Measurements from ENCODE around the gene TAOK3.
"Not testable (repeated sequence)": the region's sequence is repeated elsewhere in the genome, so short reads cannot be mapped to it uniquely, and the experiment has no call there.

Gene TAOK3

DNA sequence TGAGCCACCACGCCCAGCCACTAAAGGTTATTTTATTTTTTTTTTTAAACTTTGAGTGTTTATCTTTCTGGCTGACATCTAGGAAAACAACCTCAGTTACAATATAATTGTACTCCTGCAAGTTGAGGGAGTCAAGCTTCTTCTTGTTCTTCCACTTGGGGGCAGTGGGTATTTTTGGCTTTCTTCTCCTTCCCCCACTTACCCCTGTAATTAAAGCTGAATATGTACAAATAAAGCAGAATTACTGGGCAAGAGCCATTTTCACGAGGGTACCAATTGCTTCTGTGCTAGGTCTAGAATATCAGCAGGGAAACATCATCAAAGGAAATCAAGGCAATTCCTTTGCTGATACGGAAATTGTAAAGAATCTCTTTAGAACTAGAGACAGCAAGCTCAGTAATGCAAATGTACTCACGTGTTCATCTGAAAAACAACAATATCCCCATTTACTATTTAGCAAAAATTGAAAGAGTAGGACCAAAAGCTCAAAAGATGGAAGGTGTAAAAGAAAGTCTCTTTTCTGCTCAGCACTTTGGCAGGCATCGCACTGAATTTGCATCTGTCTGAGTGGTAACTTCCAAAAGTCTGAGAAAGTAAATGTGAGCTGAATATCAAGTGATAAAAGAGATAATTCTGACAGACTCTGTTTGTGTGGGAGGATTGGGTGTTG lies 72.8 kb downstream of the TAOK3 start:
- DNase-seq = peak in 1 of 4 experiments; percentile 18

DNA sequence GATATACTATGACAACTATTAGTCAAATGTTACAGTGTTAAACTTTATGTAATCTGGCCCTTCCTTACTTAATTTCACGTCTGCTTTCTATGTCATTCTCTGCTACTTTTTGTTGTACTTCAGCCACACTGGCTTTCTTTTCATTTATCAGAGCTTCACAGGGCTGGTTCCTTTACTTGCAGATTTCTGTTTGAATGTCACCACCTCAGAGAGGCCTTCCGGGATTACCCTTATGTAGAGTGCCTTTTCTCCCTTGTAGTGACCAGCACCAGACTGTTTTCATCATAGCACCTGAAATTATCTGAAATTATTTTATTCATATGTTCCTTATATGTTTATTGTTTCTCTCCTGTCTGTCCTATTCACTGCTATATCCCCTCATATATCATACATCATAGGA lies 75.4 kb downstream of the TAOK3 start:
- DNase-seq = no peak

DNA sequence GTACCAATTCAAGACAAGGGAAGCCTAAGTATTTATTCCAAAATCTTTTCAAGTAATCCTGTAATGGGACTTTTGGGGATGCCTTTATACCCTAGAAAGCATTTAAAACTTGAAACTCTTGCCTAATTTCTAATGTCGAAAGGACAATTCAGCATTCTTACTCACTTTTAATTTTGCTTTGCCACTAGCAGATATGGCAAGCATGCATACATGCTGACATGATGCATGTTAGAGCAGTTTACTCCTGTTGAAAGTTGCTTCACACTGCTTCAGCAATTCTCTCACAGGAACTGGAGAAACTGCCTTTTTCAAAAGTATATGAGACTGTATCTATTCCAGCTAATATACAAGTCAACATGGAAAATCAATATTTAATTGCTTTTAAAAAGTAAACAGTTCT lies 79.9 kb downstream of the TAOK3 start:
- no peak for DNase-seq

DNA sequence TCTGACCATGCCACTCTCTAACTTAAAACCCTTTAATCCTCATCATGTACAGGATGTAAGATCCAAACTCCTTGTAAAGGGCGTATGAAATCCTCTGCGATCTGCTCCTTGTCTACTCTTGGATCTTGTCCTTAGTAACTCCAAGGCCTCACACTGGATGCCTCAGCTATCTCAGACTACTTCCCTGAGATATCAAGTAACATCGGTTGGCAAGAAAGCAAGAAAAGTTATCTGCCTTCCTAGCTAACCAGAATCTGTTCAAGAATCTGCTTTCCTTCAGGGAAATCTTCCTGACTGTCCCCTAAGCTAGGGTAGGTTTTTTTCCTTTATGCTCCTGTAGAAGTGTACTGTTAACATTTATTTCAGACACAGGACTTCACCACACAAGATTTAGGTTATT lies 82.6 kb downstream of the TAOK3 start:
- no peak for DNase-seq

DNA sequence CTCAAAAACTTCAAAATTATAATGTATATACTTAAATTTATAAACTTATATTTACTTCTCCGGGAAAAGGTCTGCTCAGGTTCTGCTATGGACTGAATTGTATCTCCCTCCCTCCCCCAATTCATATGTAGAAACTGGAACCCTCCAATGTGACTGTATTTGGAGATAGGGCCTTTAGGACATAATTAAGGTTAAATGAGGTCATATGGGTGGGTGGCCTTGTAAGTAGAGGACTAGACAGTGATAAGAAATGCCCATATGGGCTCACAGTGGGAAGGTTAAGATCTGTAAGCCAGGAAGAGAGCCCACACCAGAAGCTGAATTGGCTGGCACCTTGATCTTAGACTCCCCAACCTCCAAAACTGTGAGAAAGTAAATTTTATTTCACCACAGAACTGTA lies 84.5 kb downstream of the TAOK3 start:
- peak in 2 of 4 experiments; percentile 22 to 23 for DNase-seq

DNA sequence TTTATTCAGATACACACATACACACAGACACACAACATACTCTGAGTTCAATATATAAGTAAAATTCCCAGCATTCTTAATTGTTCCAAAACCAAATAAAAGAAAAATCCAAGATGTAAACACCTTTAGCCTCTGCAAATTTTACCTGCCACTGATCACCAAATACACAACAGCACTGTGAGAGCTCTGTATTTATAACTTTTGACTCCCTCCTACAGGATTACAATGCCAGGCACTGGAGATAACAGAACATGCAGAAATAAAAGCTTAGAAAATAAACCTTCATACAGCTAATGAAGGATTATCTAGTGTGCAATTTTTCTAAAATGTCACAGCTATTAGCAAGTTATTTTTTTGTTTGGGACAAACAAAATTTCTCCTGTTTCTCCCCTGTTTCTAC lies 85.0 kb downstream of the TAOK3 start:
- no peak for DNase-seq

DNA sequence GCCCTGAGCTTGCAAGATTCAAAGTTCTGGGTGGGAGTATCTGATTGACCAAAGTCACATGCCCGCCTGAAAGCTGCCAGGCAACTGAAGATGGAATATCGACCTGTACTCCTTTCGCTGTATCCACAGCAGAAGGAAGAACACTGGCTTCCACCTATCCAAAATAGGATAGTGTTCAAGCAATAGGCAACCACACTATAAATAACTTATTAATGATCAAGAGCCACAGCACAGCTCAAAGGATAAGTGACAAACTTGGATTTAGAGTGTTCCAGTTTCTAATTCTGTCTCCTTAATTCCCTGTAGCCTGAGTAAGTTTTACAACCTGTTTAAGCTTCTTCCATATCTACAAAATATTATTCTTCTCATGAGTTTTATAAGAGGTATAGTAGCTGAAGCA lies 89.9 kb downstream of the TAOK3 start:
- DNase-seq = no peak

DNA sequence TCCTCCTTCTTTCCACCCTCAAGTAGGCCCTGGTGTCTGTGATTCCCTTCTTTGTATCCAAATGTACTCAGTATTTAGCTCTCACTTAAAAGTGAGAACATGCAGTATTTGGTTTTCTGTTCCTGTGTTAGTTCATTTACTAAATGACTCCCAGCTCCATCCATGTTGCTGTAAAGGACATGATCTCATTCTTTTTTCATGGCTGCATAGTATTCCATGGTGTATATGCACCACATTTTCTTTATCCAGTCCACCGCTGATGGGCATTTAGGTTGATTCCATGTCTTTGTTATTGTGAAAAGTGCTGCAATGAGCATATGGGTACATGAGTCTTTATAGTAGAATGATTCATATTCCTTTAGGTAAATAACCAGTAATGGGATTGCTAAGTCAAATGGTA lies 94.4 kb downstream of the TAOK3 start:
- DNase-seq = not testable (repeated sequence)

DNA sequence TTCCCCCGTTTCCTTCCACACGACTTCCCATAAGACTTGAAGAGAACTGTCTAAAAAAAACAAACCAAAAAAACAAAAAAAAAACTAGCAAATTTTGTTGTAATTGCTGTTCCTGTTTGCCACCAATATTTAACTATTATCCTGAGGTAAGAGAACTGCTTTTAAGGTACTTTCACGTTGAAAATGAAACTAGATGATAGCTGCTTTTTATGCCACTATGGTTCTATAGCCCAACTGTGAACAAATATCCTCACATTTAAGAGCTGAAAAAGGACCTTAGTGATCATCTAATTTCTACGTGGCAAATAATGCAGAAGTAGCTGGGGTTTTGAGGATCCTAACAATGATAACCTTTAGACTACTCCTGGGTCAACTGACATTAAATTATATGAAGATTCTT lies 98.6 kb downstream of the TAOK3 start:
- peak in 3 of 4 experiments; percentile 10 to 33 (median 27) for DNase-seq

DNA sequence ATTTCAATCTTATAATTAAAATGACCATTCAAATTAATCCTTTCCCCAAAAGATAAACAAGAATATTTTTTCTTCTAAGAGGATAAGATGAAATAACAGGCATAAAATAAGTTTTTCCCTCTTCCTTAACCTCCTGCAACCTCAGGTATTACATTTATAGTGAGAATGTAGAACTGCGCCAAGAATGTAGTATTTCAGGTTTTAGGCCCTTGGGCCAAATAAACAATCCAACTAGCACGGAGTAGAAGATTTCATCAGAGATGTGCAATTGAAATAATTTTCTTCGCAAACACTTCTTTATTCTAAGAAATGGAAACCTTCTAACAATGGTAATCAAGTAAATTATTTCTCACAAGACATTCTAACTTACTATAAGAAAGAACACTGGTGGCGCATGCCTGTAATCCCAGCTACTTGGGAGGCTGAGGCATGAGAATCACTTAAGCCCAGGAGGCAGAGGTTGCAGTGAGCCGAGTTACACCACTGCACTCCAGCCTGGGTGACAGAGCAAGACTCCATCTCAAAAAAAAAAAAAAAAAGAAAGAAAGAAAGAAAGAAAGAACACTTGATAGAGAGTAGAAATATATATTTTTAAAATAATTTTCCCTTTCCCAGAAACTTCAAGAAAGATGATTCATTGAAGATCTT lies 100.8 kb downstream of the TAOK3 start:
- no peak for DNase-seq

DNA sequence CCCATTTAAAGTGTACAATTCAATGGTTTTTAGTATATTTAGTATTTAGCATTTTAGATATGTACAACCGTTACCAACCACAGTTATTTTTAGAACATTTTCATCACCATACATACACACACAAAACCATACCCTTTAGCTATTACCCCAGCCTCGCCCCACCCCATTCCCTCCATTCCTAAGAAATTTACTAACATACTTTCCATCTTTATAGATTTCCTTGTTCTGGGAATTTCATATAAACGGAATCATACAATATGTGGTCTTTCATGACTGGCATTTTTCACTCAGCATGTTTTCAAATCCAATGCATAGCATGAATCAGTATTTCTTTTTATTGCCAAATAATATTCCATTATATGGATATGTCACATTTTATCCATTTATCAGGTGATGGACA lies 101.5 kb downstream of the TAOK3 start:
- DNase-seq = no peak

DNA sequence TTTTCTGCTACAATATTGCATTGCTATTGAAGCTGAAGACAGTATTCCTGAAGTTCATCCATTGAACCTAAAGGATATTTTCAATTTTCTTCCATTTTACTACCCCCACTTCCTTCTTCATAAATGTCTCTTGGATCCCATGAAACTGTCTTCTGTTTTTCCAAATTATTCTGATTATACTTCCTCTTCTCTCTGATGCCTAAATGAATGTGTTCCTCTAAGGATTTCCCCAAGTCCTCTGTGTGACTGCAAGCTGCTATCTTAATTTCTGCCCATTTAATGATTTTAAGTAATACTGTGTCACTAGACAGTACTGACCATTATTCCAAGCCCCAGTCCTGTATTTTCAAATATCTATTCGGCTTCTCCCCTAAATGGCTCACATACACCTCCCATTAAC lies 102.9 kb downstream of the TAOK3 start:
- peak in 3 of 4 experiments; percentile 7 to 60 (median 59) for DNase-seq

DNA sequence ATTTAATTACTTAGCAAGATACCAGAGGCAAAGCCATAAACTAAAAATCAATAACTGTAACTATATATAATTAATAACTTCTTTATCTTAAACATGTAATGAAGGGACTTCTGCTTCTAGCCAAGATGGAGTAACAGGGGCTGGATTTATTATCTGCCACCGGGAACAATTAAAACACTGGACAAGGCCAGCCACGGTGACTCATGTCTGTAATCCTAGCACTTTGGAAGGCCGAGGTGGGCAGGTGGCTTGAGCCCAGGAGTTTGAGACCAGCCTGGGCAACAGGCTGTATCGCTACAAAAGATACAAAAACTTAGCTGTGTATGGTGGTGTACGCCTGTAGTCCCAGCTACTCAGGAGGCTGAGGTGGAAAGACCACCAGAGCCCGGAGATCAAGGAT lies 113.6 kb downstream of the TAOK3 start:
- DNase-seq = no peak

DNA sequence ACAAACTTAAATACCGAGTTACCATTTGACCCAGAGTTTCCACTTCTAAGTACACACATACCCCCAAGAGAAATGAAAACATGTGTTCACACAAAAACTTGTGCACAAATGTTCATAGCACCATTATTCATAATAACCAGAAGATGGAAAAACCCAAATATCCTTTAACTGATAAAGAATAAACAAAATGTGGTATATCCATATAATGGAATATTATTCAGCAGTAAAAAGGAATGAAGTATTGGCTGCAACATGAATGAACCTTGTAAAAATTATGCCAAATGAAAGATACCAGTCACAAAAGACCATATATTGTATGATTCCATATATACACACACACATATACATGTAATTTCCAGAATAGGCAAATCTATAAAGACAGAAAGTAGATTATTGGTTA lies 116.4 kb downstream of the TAOK3 start:
- no peak for DNase-seq

DNA sequence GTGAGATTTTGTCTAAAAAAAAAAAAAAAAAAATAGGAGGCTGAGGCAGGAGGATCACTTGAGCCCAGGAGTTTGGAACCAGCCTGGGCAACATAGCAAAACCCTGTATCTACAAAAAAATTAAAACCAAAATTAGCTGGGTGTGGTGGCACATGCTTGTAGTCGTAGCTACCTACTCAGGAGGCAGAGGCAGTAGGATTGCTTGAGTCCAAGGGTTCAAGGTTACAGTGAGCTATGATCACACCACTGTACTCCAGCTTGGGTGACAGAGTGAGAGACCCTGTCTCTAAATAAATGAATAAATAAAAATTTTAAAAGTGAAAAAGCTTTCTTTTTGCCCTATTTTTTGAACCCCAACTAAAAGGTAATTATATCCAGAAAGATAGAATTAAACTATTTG lies 123.2 kb downstream of the TAOK3 start:
- no peak for DNase-seq

DNA sequence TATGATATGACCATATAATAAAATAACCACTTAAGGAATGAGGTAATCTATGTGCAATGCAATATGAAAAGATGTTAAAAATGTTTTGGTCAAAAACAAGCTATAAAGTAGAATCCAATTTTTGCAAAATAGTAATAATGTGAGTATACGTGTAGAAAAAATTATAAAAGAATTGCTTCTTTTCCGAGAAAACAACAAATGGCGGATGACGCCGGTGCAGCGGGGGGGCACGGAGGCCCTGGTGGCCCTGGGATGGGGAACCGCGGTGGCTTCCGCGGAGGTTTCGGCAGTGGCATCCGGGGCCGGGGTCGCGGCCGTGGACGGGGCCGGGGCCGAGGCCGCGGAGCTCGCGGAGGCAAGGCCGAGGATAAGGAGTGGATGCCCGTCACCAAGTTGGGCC lies 126.8 kb downstream of the TAOK3 start:
- not testable (repeated sequence) for DNase-seq

DNA sequence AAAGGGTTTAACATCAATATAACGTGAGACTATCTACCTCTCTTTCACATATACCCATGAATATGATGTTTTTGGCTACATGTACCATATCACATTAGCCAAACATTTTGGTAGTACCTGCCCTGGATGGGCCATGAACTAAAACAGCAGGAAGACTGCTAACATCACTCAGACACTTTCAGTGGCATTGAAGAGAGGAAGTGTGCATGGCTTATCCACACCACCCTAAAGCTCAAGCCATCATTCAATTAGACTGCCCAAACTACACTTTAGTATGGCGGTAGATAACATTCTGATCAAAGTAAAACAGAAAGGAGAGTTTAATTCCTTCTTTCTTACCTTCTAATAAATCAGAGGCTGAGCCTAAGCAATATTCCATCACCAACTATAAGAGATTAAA lies 133.8 kb downstream of the TAOK3 start:
- DNase-seq = peak in 1 of 4 experiments; percentile 17

DNA sequence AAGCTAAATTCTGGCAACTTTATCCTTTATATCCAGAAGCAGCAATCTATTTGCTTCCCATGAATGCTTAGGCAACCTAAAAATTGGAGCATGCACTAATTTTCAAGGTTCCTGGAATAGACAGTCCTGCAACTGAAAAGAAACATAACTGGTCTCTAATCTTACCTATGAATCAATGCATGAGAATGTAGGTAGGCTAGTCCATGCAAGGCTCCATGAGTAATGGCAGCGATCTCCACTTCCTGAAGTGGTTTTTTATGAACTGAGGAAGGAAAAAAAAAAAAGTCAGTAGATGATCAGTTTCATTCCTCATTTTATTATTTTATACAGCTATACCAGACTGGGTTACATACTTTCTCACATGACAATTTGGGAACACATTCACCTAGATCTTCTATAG lies 134.8 kb downstream of the TAOK3 start:
- peak in 2 of 4 experiments; percentile 12 to 15 for DNase-seq

DNA sequence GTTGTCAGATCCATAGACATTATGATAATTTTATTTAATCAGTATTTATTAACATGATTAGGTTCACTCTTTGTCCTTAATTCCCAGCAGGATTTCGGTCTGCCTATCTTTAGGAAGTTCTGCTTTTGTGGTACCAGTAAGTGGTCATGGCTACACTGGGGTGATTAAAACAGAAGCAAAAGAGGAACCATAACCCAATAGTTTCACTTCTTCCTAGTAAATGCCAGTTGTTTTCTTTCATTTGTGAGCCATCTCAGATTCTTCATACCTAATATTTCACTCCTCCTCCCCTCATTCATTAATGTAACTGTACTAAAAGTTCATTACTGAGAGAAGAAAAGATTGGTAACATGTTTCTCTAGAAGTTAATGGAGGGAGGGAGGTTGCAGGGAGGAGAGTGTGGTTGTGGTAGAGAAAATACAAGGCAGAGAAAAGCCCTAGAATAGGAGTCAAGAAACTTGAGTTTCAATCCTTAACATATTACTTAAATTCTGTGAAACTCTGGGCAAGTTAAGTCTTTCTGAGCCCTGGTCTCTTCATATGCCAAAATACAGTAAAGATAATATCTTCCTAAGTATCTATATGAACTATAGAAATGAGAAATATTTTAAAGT lies 135.5 kb downstream of the TAOK3 start:
- peak; percentile 53 to 83 (median 70) for DNase-seq

DNA sequence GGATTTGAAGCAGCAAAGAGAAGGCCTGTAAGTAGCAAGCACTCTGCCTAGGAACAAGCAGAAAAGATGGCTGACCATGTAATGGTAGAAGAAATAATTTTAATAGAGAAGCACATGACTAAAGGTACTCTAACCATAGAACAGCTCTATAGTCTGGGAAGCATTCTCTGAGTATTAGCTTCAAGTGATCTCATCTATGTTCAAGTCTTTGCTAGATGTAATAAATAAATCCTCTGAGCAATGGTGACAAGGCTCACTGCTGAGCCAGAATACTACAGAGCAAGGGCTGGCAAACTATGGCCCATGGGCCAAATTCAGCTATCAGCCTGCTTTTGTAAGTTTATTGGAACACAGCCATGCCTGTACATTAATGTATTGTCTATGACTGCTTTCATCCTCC lies 152.0 kb downstream of the TAOK3 start:
- DNase-seq = no peak

DNA sequence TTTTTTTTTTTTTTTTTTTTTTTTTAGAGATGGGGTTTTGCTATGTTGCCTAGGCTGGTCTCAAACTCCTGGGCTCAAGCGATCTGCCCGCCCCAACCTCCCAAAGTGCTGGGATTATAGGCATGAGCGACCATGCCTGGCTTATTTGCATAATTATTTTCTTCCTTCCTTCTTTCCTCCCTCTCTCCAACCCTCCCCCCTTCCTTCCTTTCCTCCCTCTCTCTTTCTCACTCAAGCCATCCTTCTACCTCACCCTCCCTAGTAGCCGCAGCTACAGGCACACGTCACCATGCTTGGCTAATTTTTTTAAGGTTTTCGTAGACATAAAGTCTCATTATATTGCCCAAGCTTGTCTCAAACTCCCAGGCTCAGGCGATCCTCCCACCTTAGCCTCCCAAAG lies 152.9 kb downstream of the TAOK3 start:
- DNase-seq = no peak

DNA sequence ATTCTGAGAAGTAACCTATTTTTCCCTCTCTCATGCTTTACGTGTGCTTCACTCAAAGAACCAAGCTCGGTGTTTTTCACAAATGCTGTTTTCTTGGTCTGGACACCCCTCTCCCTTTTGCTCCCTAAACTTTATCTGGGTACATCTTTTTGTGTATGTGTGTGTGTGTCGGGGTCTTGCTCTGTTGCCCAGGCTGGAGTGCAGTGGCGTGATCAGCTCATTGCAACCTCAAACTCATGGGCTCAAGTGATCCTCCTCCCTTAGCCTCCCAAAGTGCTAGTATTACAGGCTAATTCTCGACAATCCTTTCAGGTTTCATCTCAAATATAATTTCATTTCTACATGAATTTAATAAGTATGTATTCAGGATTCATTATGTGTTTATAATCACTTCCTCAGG lies 153.6 kb downstream of the TAOK3 start:
- DNase-seq = no peak

DNA sequence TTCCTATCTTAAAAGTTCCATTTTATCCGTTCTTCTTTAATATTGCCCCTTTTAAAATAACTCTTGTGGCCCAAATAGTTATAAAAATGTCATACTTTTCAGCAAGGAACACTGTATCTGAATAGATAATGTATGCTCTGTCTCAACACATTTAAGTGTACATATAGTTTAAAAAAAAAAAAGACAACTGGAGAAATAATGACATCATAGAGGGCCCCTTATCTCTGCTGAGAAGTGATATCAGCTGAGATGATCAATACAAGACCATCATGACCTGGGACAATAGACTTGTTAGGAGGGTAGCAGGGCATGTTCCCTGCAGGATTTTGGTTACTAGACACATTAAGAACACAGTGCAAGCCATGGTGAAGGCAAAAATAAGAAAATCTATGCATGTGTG lies 159.3 kb downstream of the TAOK3 start:
- no peak for DNase-seq

DNA sequence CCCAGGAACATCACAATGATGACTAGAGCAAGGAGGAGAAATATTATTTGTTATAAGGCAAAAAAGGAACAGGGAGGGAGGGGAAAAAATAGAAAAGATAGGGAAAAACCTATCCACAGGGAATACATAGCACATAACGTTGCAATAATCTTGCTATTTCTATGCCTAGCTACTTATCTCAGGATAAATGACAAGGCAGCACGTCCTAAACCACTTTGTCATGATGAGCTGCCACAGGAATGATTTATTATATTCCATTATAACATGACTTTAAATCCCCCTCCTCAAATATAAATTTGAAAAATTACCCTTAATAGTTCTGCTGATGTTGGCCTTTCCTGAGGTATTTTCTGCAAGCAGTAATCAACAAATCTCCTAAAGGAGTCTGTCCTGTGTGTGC lies 160.1 kb downstream of the TAOK3 start:
- DNase-seq = no peak

Measured in suppressor macrophage (primary cell).